SK-N-MC (cell line): ENCODE results near the gene PVALEF.

Source experiments
- EZH2 ChIP-seq: fragments of 200-600 bp; sonication (generic); IDR thresholded peaks from one replicate; pipeline ENCODE4 v1.6.1; 2017; ENCODE audit warnings: antibody characterized with exemption
- FOXP2 ChIP-seq: optimal IDR thresholded peaks from 2 replicates; pipeline ENCODE3; 2011; ENCODE audit warnings: mild to moderate bottlenecking, moderate library complexity; ENCODE audit not compliant: insufficient read depth; ENCODE audit errors: extremely low read length, control extremely low read depth
- POLR2AphosphoS5 ChIP-seq: IDR thresholded peaks from 2 replicates; pipeline ENCODE4 v1.6.1; 2012; ENCODE audit warnings: mild to moderate bottlenecking, low read depth, low read length, borderline replicate concordance

DNA sequence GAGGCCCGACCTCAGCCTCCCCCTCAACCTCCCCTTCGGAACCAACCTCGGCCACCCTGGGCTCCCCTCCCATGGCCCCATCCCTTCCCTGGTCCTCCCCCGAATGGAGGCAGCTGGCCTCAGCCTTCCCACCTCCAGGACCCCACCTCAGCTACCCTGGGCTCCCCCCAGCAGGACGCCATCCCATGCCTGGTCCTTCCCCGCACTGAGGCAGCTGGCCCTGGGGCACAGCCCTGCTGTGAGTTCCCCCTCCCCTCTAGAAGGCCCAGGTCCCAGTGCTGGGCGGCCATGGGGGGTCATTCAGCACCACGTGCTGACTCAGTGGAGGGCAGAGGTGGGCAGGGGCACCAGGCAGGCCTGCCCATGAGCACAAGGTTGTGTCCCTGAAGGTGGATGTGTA lies 28.9 kb upstream of the PVALEF start:
- TF ChIP-seq EZH2 (no peak), POLR2AphosphoS5 (no peak), FOXP2 (no peak)
